ENCODE data around the gene KSR1.

GRCh38 chr17:27433521-27433920, 22.7 kb upstream of the KSR1 start:
- TF ChIP-seq, protein P1, sequence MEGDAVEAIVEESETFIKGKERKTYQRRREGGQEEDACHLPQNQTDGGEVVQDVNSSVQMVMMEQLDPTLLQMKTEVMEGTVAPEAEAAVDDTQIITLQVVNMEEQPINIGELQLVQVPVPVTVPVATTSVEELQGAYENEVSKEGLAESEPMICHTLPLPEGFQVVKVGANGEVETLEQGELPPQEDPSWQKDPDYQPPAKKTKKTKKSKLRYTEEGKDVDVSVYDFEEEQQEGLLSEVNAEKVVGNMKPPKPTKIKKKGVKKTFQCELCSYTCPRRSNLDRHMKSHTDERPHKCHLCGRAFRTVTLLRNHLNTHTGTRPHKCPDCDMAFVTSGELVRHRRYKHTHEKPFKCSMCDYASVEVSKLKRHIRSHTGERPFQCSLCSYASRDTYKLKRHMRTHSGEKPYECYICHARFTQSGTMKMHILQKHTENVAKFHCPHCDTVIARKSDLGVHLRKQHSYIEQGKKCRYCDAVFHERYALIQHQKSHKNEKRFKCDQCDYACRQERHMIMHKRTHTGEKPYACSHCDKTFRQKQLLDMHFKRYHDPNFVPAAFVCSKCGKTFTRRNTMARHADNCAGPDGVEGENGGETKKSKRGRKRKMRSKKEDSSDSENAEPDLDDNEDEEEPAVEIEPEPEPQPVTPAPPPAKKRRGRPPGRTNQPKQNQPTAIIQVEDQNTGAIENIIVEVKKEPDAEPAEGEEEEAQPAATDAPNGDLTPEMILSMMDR (conservative IDR thresholded peaks at IDR 0.05): no peak
- no peak for TF ChIP-seq ZFX (IDR thresholded peaks at IDR 0.05)
